H9 (cell line): ENCODE data around the gene NHS. TPM values are rescaled to one million over a fixed set of nuclear protein-coding genes. Genes with fewer than 3 reads are reported as not detected.

Source experiments
- DNase-seq: peaks from one replicate; pipeline ENCODE4 v3.0.0-alpha.2; 2017
- H2AFZ ChIP-seq: one replicate; pipeline ENCODE4 v1.6.1; 2013; ENCODE audit warnings: mild to moderate bottlenecking, low read length, control low read depth, moderate library complexity
- H2AK5ac ChIP-seq: 2 replicates; pipeline ENCODE4 v1.6.1; 2013; ENCODE audit warnings: low read length, control low read depth, mixed read lengths; ENCODE audit not compliant: insufficient read length
- H2BK120ac ChIP-seq: one replicate; pipeline ENCODE4 v1.6.1; 2013; ENCODE audit warnings: low read depth, mild to moderate bottlenecking, low read length, control low read depth, inconsistent platforms; ENCODE audit not compliant: poor library complexity, severe bottlenecking
- H2BK12ac ChIP-seq: 2 replicates; pipeline ENCODE4 v1.6.1; 2013; ENCODE audit warnings: low read length, control low read depth, mixed read lengths, low read depth; ENCODE audit not compliant: insufficient read length
- H2BK15ac ChIP-seq: 2 replicates; pipeline ENCODE4 v1.6.1; 2013; ENCODE audit warnings: low read depth, low read length, control low read depth
- H2BK20ac ChIP-seq: one replicate; pipeline ENCODE4 v1.6.1; 2013; ENCODE audit warnings: low read depth, mild to moderate bottlenecking, low read length, control low read depth, inconsistent platforms; ENCODE audit not compliant: poor library complexity, severe bottlenecking
- H2BK5ac ChIP-seq: 2 replicates; pipeline ENCODE4 v1.6.1; 2013; ENCODE audit warnings: low read length, control low read depth, mixed read lengths; ENCODE audit not compliant: insufficient read length
- H3K14ac ChIP-seq: 2 replicates; pipeline ENCODE4 v1.6.1; 2013; ENCODE audit warnings: low read length, control low read depth; ENCODE audit not compliant: insufficient read depth
- H3K18ac ChIP-seq: 2 replicates; pipeline ENCODE4 v1.6.1; 2013; ENCODE audit warnings: low read depth, mild to moderate bottlenecking, mixed read lengths, low read length, control low read depth; ENCODE audit not compliant: insufficient read length
- H3K23ac ChIP-seq: 2 replicates; pipeline ENCODE4 v1.6.1; 2013; ENCODE audit warnings: low read length, control low read depth, mixed read lengths, low read depth; ENCODE audit not compliant: insufficient read length
- H3K23me2 ChIP-seq: 2 replicates; pipeline ENCODE4 v1.6.1; 2013; ENCODE audit warnings: low read depth, mild to moderate bottlenecking, mixed read lengths, low read length, control low read depth; ENCODE audit not compliant: insufficient read length, poor library complexity, severe bottlenecking
- H3K27ac ChIP-seq: 2 replicates; pipeline ENCODE4 v1.5.1; 2013; ENCODE audit warnings: low read length, control low read depth, mixed read lengths, low read depth; ENCODE audit not compliant: insufficient read length
- H3K27me3 ChIP-seq: 2 replicates; pipeline ENCODE4 v1.6.1; 2013; ENCODE audit warnings: low read length, control low read depth, inconsistent platforms; ENCODE audit not compliant: insufficient read depth
- H3K4ac ChIP-seq: 2 replicates; pipeline ENCODE4 v1.6.1; 2013; ENCODE audit warnings: low read depth, mild to moderate bottlenecking, control low read depth, inconsistent platforms, low read length, moderate library complexity
- H3K4me1 ChIP-seq: 2 replicates; pipeline ENCODE4 v1.6.1; 2013; ENCODE audit warnings: low read length, control low read depth, inconsistent platforms; ENCODE audit not compliant: insufficient read depth
- H3K4me2 ChIP-seq: 2 replicates; pipeline ENCODE4 v1.6.1; 2013; ENCODE audit warnings: low read length, control low read depth, mixed read lengths; ENCODE audit not compliant: insufficient read length, insufficient read depth
- H3K56ac ChIP-seq: 2 replicates; pipeline ENCODE4 v1.6.1; 2013; ENCODE audit warnings: low read depth, mild to moderate bottlenecking, mixed read lengths, low read length, control low read depth; ENCODE audit not compliant: insufficient read length
- H3K79me1 ChIP-seq: 2 replicates; pipeline ENCODE4 v1.6.1; 2013; ENCODE audit warnings: low read depth, mild to moderate bottlenecking, moderate library complexity, low read length, control low read depth, inconsistent platforms; ENCODE audit not compliant: insufficient read depth, poor library complexity, severe bottlenecking
- H3K79me2 ChIP-seq: 2 replicates; pipeline ENCODE4 v1.6.1; 2013; ENCODE audit warnings: low read length, control low read depth, inconsistent platforms; ENCODE audit not compliant: insufficient read depth
- H3K9ac ChIP-seq: 2 replicates; pipeline ENCODE4 v1.6.1; 2013; ENCODE audit warnings: low read length, control low read depth, mixed read lengths; ENCODE audit not compliant: insufficient read length; ENCODE audit errors: extremely low read depth
- H3K9me3 ChIP-seq: one replicate; pipeline ENCODE4 v1.6.1; 2013; ENCODE audit warnings: low read depth, low read length, inconsistent platforms; ENCODE audit not compliant: control insufficient read depth
- H3T11ph ChIP-seq: one replicate; pipeline ENCODE4 v1.6.1; 2013; ENCODE audit warnings: mild to moderate bottlenecking, low read length, control low read depth, inconsistent platforms
- H4K20me1 ChIP-seq: one replicate; pipeline ENCODE4 v1.6.1; 2013; ENCODE audit not compliant: control insufficient read depth, insufficient read length, insufficient read depth
- H4K5ac ChIP-seq: 2 replicates; pipeline ENCODE4 v1.6.1; 2013; ENCODE audit warnings: low read depth, mild to moderate bottlenecking, mixed read lengths, low read length, control low read depth; ENCODE audit not compliant: insufficient read length
- H4K8ac ChIP-seq: replicated peaks from 2 replicates; pipeline ENCODE4 v1.6.1; 2013; ENCODE audit warnings: low read length, control low read depth, mixed read lengths, low read depth; ENCODE audit not compliant: insufficient read length
- H4K91ac ChIP-seq: 2 replicates; pipeline ENCODE4 v1.6.1; 2013; ENCODE audit warnings: low read depth, mild to moderate bottlenecking, moderate library complexity, mixed read lengths, low read length, control low read depth; ENCODE audit not compliant: insufficient read length
- H3K27ac Mint-ChIP-seq, 3 experiments: 2 replicates in 2 of 3; 3 replicates in 1 of 3; pipeline ENCODE4 v1.8.0; 2020 to 2021; ENCODE audit warnings: mixed read lengths in 3 of 3, mild to moderate bottlenecking in 1 of 3, moderate library complexity in 1 of 3
- H3K27me3 Mint-ChIP-seq: 2 replicates; pipeline ENCODE4 v1.8.0; 2021; ENCODE audit warnings: low read depth, mild to moderate bottlenecking, moderate library complexity, mixed read lengths
- H3K36me3 Mint-ChIP-seq, 3 experiments: 2 replicates in 2 of 3; 3 replicates in 1 of 3; pipeline ENCODE4 v1.8.0; 2020 to 2021; ENCODE audit warnings: low read depth in 3 of 3, mixed read lengths in 3 of 3; ENCODE audit not compliant: insufficient read depth in 1 of 3
- H3K4me1 Mint-ChIP-seq, 2 experiments: 2 replicates each; pipeline ENCODE4 v1.8.0; 2020; ENCODE audit warnings: mixed read lengths in 2 of 2
- H3K4me3 Mint-ChIP-seq, 2 experiments: 2 replicates in 1 of 2; 3 replicates in 1 of 2; pipeline ENCODE4 v1.8.0; 2020 to 2021; ENCODE audit warnings: mild to moderate bottlenecking in 2 of 2, mixed read lengths in 2 of 2, moderate library complexity in 1 of 2
- H3K9me3 Mint-ChIP-seq, 2 experiments: 2 replicates in 1 of 2; 3 replicates in 1 of 2; pipeline ENCODE4 v1.8.0; 2020; ENCODE audit warnings: mild to moderate bottlenecking in 2 of 2, mixed read lengths in 2 of 2, moderate library complexity in 1 of 2
- WGBS: extraction: QIAGEN DNeasy Blood & Tissue Kit; methylation state at CpG from one replicate; pipeline ENCODE4 v1.1.7; 2013; ENCODE audit warnings: missing lambda C conversion rate, low lambda C conversion rate, mixed read lengths; ENCODE audit not compliant: insufficient read length; ENCODE audit errors: extremely low coverage; 5-methylcytosine and 5-hydroxymethylcytosine counted together
- total RNA-seq: library from RNA; stranded (reverse); gene quantifications from 2 replicates; pipeline ENCODE4 v1.2.1, GENCODE V29; 2021
- TF ChIP-seq, protein P1 (sequence below): fragments of 200-600 bp; sonication (generic); conservative IDR thresholded peaks from 3 replicates; pipeline ENCODE4 v1.8.0; 2021; ENCODE audit warnings: antibody characterized with exemption, mild to moderate bottlenecking

Gene NHS
- total RNA-seq, 1 experiment from 2014 or later: 8.7 TPM

DNA sequence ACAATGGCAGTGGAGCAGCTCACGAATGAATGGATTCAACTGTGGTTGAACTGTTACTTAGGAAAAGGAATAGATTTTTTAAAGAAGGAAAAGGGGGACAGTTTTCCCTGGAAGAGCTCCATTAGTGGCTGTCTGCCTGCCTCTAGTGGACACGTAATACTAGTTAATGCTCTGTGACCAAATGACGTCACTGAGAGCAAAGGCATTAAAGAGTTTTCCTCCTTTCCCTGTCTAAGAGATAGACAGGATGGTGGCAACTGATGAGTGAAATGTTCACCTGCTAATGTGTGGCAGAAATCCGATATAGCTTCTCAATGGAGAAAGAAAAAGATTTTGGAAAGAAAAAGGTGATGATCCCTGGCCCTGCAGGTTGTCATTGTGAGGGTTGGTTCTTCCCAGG, 310.0 kb downstream of the NHS start:
- Histone ChIP-seq H4K20me1 (no peaks in the 10 kb centered on the region), H2BK5ac (no peak overlapping the region), H2AFZ (no peak overlapping the region), H2BK20ac (no peak overlapping the region), H3K79me1 (no peaks in the 10 kb centered on the region), H4K8ac (no peak overlapping the region), H2BK15ac (no peak overlapping the region), H4K5ac (no peak overlapping the region), H3K23me2 (no peaks in the 10 kb centered on the region), H3K14ac (no peak overlapping the region), H3K9ac (no peak overlapping the region), H4K91ac (no peak overlapping the region), H3K27ac (no peak overlapping the region), H2AK5ac (no peak overlapping the region), H3K9me3 (no peaks in the 10 kb centered on the region), H3K27me3 (no peaks in the 10 kb centered on the region), H3K4me1 (no peaks in the 10 kb centered on the region), H3K4ac (no peak overlapping the region), H3K18ac (no peak overlapping the region), H2BK120ac (no peak overlapping the region), H3T11ph (no peak overlapping the region), H2BK12ac (no peak overlapping the region), H3K56ac (no peak overlapping the region), H3K79me2 (no peaks in the 10 kb centered on the region), H3K23ac (no peak overlapping the region), H3K4me2 (no peak overlapping the region)
- no peaks in the 10 kb centered on the region for H3K36me3 Mint-ChIP-seq
- peaks cover 11% of the 10 kb centered on the region in 2 experiments for H3K4me1 Mint-ChIP-seq
- no peak overlapping the region for H3K4me3 Mint-ChIP-seq
- TF ChIP-seq, protein P1, sequence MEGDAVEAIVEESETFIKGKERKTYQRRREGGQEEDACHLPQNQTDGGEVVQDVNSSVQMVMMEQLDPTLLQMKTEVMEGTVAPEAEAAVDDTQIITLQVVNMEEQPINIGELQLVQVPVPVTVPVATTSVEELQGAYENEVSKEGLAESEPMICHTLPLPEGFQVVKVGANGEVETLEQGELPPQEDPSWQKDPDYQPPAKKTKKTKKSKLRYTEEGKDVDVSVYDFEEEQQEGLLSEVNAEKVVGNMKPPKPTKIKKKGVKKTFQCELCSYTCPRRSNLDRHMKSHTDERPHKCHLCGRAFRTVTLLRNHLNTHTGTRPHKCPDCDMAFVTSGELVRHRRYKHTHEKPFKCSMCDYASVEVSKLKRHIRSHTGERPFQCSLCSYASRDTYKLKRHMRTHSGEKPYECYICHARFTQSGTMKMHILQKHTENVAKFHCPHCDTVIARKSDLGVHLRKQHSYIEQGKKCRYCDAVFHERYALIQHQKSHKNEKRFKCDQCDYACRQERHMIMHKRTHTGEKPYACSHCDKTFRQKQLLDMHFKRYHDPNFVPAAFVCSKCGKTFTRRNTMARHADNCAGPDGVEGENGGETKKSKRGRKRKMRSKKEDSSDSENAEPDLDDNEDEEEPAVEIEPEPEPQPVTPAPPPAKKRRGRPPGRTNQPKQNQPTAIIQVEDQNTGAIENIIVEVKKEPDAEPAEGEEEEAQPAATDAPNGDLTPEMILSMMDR: no peak
- no peak for DNase-seq
- H3K27me3 Mint-ChIP-seq: peaks cover 3% of the 10 kb centered on the region; the same call in 1 of the 2 replicates
- no peaks in the 10 kb centered on the region for H3K9me3 Mint-ChIP-seq
- no peak overlapping the region for H3K27ac Mint-ChIP-seq
- no CpG with 5 or more reads among the region's 4 CpGs for WGBS
